HCT116 (cell line): ENCODE results near the gene GTF2IRD1. TPM values are rescaled to one million over a fixed set of nuclear protein-coding genes. Genes with fewer than 3 reads are reported as not detected.

Experiments used
- ATAC-seq: fragments of 200-7000 bp; cut with Tn5 transposase; 2 replicates; pipeline ENCODE4 v1.9.1; 2020; ENCODE audit warnings: mild to moderate bottlenecking, moderate library complexity
- BruUV-seq: library from RNA; stranded (reverse); fragments of 400-500 nt; replicated peaks from 2 replicates; lab custom pipeline; 2021; lab: Mats Ljungman, UMichigan
- CTCF ChIA-PET: fragments of 300-600 bp; sonication (Branson Sonifier 250); formaldehyde crosslinking; loops from one replicate; lab custom pipeline; 2021; ENCODE audit warnings: antibody characterized with exemption; lab: Charles Lee
- POLR2A ChIA-PET: fragments of 300-600, 350-600 bp; sonication (Branson Sonifier 250); formaldehyde crosslinking; loops from one replicate; lab custom pipeline; 2021; ENCODE audit warnings: antibody characterized with exemption; lab: Charles Lee
- RAD21 ChIA-PET, 2 experiments: fragments of 300-600 bp; sonication (Branson Sonifier 250); formaldehyde crosslinking; loops; one replicate each; lab custom pipeline; 2023; ENCODE audit warnings: low total read pairs in 2 of 2; ENCODE audit not compliant: uncharacterized antibody in 2 of 2, unreplicated experiment in 2 of 2, low non-redundant PET in 1 of 2; lab: Charles Lee
- DNase-seq: peaks from one replicate; pipeline ENCODE4 v3.0.0-alpha.2; 2010; ENCODE audit warnings: low read depth, low spot score
- H2AFZ ChIP-seq: fragments of 200-600 bp; shearing (Covaris generic), sonication (generic); 2 replicates; pipeline ENCODE4 v1.6.1; 2017; ENCODE audit warnings: low read depth, mixed run types, mixed read lengths, antibody characterized with exemption, low read length; ENCODE audit not compliant: poor library complexity, severe bottlenecking
- H3K27ac ChIP-seq: 2 replicates; pipeline ENCODE4 v1.5.1; 2012; ENCODE audit warnings: low read depth, low read length
- H3K27me3 ChIP-seq: fragments of 200-600 bp; sonication (generic); 2 replicates; pipeline ENCODE4 v1.6.1; 2016; ENCODE audit warnings: mixed run types, low read length, mixed read lengths; ENCODE audit not compliant: insufficient read depth
- H3K36me3 ChIP-seq, 2 experiments: fragments of 200-500 bp in 1 of 2; fragments of 200-600 bp in 1 of 2; sonication (Bioruptor generic) in 1 of 2; sonication (generic) in 1 of 2; 2 replicates each; pipeline versions ENCODE4 v1.5.1 to v1.6.1; 2014 to 2016; ENCODE audit warnings: low read length in 2 of 2, inconsistent platforms in 1 of 2, mixed read lengths in 1 of 2, mixed run types in 1 of 2; ENCODE audit not compliant: insufficient read depth in 2 of 2, control insufficient read depth in 1 of 2
- H3K4me1 ChIP-seq, 2 experiments: fragments of 200-600 bp in 1 of 2; sonication (generic) in 1 of 2; 2 replicates each; pipeline versions ENCODE4 v1.5.1 to v1.6.1; 2012 to 2017; ENCODE audit warnings: low read length in 2 of 2, inconsistent platforms in 1 of 2, mild to moderate bottlenecking in 1 of 2, mixed read lengths in 1 of 2, mixed run types in 1 of 2, moderate library complexity in 1 of 2; ENCODE audit not compliant: insufficient read depth in 2 of 2, control insufficient read depth in 1 of 2
- H3K4me2 ChIP-seq: fragments of 200-600 bp; sonication (generic); 2 replicates; pipeline ENCODE4 v1.6.1; 2017; ENCODE audit warnings: mixed run types, low read length, mixed read lengths
- H3K4me3 ChIP-seq, 2 experiments: fragments of 200-600 bp in 1 of 2; sonication (generic) in 1 of 2; replicated peaks in 1 of 2; 2 replicates each; pipeline ENCODE4 v1.5.1; 2011 to 2016; ENCODE audit warnings: low read length in 2 of 2, control low read depth in 1 of 2, low read depth in 1 of 2, mild to moderate bottlenecking in 1 of 2, mixed read lengths in 1 of 2, mixed run types in 1 of 2
- H3K79me2 ChIP-seq: fragments of 200-600 bp; sonication (generic); 2 replicates; pipeline ENCODE4 v1.6.1; 2017; ENCODE audit warnings: mild to moderate bottlenecking, mixed run types, low read length, moderate library complexity, mixed read lengths; ENCODE audit not compliant: insufficient read depth
- H3K9ac ChIP-seq: fragments of 200-600 bp; sonication (generic); 2 replicates; pipeline ENCODE4 v1.6.1; 2016; ENCODE audit warnings: low read length, mixed read lengths
- H3K9me2 ChIP-seq: fragments of 200-600 bp; sonication (generic), shearing (Covaris generic); 2 replicates; pipeline ENCODE4 v1.6.1; 2017; ENCODE audit warnings: mixed run types, mild to moderate bottlenecking, moderate library complexity; ENCODE audit not compliant: insufficient read depth
- H3K9me3 ChIP-seq, 2 experiments: fragments of 200-500 bp in 1 of 2; fragments of 200-600 bp in 1 of 2; sonication (Bioruptor generic) in 1 of 2; sonication (generic) in 1 of 2; 2 replicates each; pipeline ENCODE4 v1.6.1; 2014 to 2017; ENCODE audit warnings: low read length in 2 of 2, mixed read lengths in 2 of 2, inconsistent platforms in 1 of 2, low read depth in 1 of 2, mild to moderate bottlenecking in 1 of 2, mixed run types in 1 of 2, moderate library complexity in 1 of 2; ENCODE audit not compliant: control insufficient read depth in 1 of 2, insufficient read depth in 1 of 2
- H4K20me1 ChIP-seq: fragments of 200-600 bp; sonication (generic), shearing (Covaris generic); 2 replicates; pipeline ENCODE4 v1.6.1; 2017; ENCODE audit warnings: mixed run types, mild to moderate bottlenecking, moderate library complexity; ENCODE audit not compliant: insufficient read depth
- CBX3 ChIP-seq: IDR thresholded peaks from 2 replicates; pipeline ENCODE4 v1.6.1; 2012; ENCODE audit warnings: low read depth
- CEBPB ChIP-seq: IDR thresholded peaks from 2 replicates; pipeline ENCODE4 v1.6.1; 2012; ENCODE audit warnings: low read depth
- CTCF ChIP-seq, 3 experiments: fragments of 200-600 bp in 1 of 3; sonication (generic) in 1 of 3; IDR thresholded peaks in 2 of 3; conservative IDR thresholded peaks in 1 of 3; 2 replicates each; pipeline ENCODE4 v1.5.1; 2012 to 2017; ENCODE audit warnings: low read depth in 2 of 3, low read length in 2 of 3, antibody characterized with exemption in 1 of 3, borderline replicate concordance in 1 of 3, control low read depth in 1 of 3, mild to moderate bottlenecking in 1 of 3, mixed read lengths in 1 of 3, mixed run types in 1 of 3, moderate library complexity in 1 of 3; ENCODE audit not compliant: insufficient read depth in 1 of 3
- EGR1 ChIP-seq: IDR thresholded peaks from 2 replicates; pipeline ENCODE4 v1.6.1; 2012; ENCODE audit warnings: low read depth
- ELF1 ChIP-seq: IDR thresholded peaks from 2 replicates; pipeline ENCODE4 v1.6.1; 2012; ENCODE audit warnings: low read depth, borderline replicate concordance
- FOSL1 ChIP-seq: IDR thresholded peaks from 2 replicates; pipeline ENCODE4 v1.6.1; 2012; ENCODE audit warnings: low read depth
- JUND ChIP-seq: IDR thresholded peaks from 2 replicates; pipeline ENCODE4 v1.6.1; 2012
- POLR2A ChIP-seq: IDR thresholded peaks from 2 replicates; pipeline ENCODE4 v1.7.0; 2011; ENCODE audit warnings: borderline replicate concordance; ENCODE audit not compliant: insufficient read depth, insufficient read length; ENCODE audit errors: extremely low read depth
- RAD21 ChIP-seq: IDR thresholded peaks from 2 replicates; pipeline ENCODE4 v1.6.1; 2012; ENCODE audit warnings: low read depth, mild to moderate bottlenecking
- REST ChIP-seq: IDR thresholded peaks from 2 replicates; pipeline ENCODE4 v1.6.1; 2012; ENCODE audit warnings: low read depth
- SIN3A ChIP-seq: IDR thresholded peaks from 2 replicates; pipeline ENCODE4 v1.6.1; 2012; ENCODE audit warnings: low read depth
- SP1 ChIP-seq: IDR thresholded peaks from 2 replicates; pipeline ENCODE4 v1.6.1; 2012; ENCODE audit warnings: low read depth
- TCF7L2 ChIP-seq: IDR thresholded peaks from 2 replicates; pipeline ENCODE4 v1.7.0; 2011; ENCODE audit warnings: borderline replicate concordance, inconsistent platforms; ENCODE audit not compliant: insufficient read depth, insufficient read length; ENCODE audit errors: extremely low read depth
- YY1 ChIP-seq: IDR thresholded peaks from 2 replicates; pipeline ENCODE4 v1.6.1; 2011; ENCODE audit warnings: low read length, low read depth, moderate library complexity, mild to moderate bottlenecking; ENCODE audit not compliant: insufficient replicate concordance; ENCODE audit errors: extremely low read depth
- ZNF274 ChIP-seq: fragments of 200-500 bp; sonication (Bioruptor generic); IDR thresholded peaks from 2 replicates; pipeline ENCODE4 v1.6.1; 2014; ENCODE audit warnings: mild to moderate bottlenecking, low read depth, low read length, inconsistent platforms
- intact Hi-C: fragments of 100-400 bp; cut with micrococcal nuclease; formaldehyde crosslinking; loops from 2 replicates; pipeline ENCODE4 v1.10.0; 2022
- total RNA-seq: library from RNA; stranded (reverse); gene quantifications from one replicate; pipeline ENCODE4 v1.2.1, GENCODE V29; 2021; ENCODE audit not compliant: unreplicated experiment

GTF2IRD1 gene
- total RNA-seq, 1 experiment from 2014 or later = 34.5 TPM

- Histone ChIP-seq H3K4me1 (peaks cover 12% of the 10 kb centered on the region in 2 experiments), H3K9me2 (no peaks in the 10 kb centered on the region), H3K79me2 (no peaks in the 10 kb centered on the region), H3K27ac (no peak overlapping the region), H2AFZ (no peak overlapping the region), H3K4me2 (no peak overlapping the region), H3K36me3 (no peaks in the 10 kb centered on the region), H3K9me3 (no peaks in the 10 kb centered on the region), H3K27me3 (no peaks in the 10 kb centered on the region), H4K20me1 (no peaks in the 10 kb centered on the region), H3K9ac (no peak overlapping the region), H3K4me3 (no peak overlapping the region)
- intact Hi-C loops = no loop called here
- ChIA-PET RAD21 (no interaction called here), POLR2A (no interaction called here), CTCF (no interaction called here)
- BruUV-seq = no TSS peak
- ATAC-seq (no peak), DNase-seq (no peak)
- TF ChIP-seq EGR1 (no peak), ELF1 (no peak), CBX3 (no peak), TCF7L2 (no peak), ZNF274 (no peak), CTCF (IDR thresholded peaks at IDR 0.05 in 2 of 3, conservative IDR thresholded peaks at IDR 0.05 in 1 of 3; ENCODE audit: borderline replicate concordance in 1 of 3, insufficient read depth in 1 of 3, low read depth in 2 of 3, low read length in 2 of 3) (no peak)
Observed at GRCh38 chr7:74617180-74617744, 163.6 kb downstream of the GTF2IRD1 start.

- no TSS peak for BruUV-seq
- ChIA-PET RAD21 (no interaction called here), CTCF (no interaction called here), POLR2A (no interaction called here)
- DNase-seq (no peak), ATAC-seq (no peak)
- Histone ChIP-seq H3K4me1 (peaks cover 6% of the 10 kb centered on the region in 2 experiments; a peak in 1 of 4 replicates), H3K36me3 (no peaks in the 10 kb centered on the region), H3K27ac (no peak overlapping the region), H3K9me3 (no peaks in the 10 kb centered on the region), H3K9ac (no peak overlapping the region), H4K20me1 (no peaks in the 10 kb centered on the region), H3K79me2 (no peaks in the 10 kb centered on the region), H3K27me3 (no peaks in the 10 kb centered on the region), H3K9me2 (no peaks in the 10 kb centered on the region), H3K4me2 (no peak overlapping the region), H2AFZ (no peak overlapping the region), H3K4me3 (no peak overlapping the region)
- intact Hi-C loops = no loop called here
- TF ChIP-seq ELF1 (no peak), POLR2A (no peak), JUND (no peak), CEBPB (no peak), REST (no peak), YY1 (no peak), FOSL1 (no peak), RAD21 (no peak), SP1 (no peak), SIN3A (no peak)
Observed at GRCh38 chr7:74619235-74619860, 165.6 kb downstream of the GTF2IRD1 start.
